ENCODE measurements around the gene B3GNT9.

B3GNT9 gene

DNA sequence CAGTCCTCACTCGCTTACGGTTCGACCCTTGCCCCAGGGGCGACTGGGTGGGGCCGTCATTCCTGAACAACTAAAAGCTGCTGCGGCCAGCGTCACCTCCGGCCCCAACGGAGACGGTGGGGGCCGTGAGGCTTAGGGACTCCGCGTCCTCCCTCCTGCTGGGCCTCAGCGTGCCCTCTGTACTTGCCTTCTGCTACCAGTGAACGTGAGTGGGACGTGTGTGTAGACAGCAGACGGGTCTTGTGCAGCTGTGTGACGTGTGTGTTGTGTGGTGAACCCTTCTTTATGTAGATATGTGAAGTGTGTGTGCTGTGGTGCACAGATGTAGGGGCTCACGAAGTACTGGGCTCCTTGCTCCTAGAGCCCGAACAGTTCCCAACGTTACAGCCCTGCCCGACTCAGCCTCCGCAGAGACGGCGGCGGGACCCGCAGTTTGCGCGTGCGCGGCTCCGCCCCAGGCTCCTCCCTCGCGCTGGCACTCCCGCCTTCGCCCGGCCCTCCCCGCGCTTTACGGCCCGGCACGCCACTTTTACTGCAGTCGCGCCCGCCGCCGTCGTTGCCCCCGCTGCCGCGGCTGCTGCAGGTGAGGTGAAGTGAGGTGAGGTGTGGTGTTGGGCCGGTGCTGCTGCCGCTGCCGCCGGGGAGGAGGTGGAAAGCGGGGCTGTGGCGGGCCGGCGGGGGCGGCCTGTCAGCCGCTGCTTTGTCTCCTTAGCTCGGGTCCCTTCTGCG is 41.2 kb downstream of the B3GNT9 start, which contains the start of gene PHAF1:
PHAF1 (plus strand) TSS at position 535 of the 729 bp plus-strand sequence. CDS start 235 bp downstream, outside the sequence.
- TF ChIP-seq GATA3 (IDR thresholded peaks at IDR 0.05; ENCODE audit: low read depth, low read length) (no peak), GATA2 (IDR thresholded peaks at IDR 0.05; ENCODE audit: low read depth, low read length) (no peak)

DNA sequence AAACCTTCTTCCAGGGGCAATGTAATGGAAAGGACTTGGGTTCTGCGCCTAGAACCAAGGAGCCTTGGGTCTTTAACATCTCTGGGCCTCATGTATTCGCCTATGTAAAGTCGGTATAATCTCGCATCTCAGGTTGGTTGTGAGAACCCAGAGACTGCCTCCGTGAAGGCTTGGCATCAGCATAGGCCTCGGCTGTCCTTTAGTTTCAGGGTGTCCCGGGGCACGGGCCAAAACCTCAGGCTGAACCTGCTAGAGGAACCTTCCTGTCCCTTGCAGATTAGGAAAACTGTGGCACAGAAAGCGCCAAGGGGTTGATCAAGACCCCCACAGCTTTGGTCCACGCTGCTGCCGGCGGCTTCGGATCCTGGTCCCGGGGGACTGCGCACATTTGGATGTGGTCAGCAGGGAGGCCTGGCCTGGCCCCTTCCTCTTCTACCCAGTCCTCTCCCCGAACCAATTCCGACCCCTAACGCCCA is 41.8 kb downstream of the B3GNT9 start:
- TF ChIP-seq GATA2 (IDR thresholded peaks at IDR 0.05; ENCODE audit: low read depth, low read length) = no peak
- TF ChIP-seq GATA3 (IDR thresholded peaks at IDR 0.05; ENCODE audit: low read depth, low read length) = no peak

DNA sequence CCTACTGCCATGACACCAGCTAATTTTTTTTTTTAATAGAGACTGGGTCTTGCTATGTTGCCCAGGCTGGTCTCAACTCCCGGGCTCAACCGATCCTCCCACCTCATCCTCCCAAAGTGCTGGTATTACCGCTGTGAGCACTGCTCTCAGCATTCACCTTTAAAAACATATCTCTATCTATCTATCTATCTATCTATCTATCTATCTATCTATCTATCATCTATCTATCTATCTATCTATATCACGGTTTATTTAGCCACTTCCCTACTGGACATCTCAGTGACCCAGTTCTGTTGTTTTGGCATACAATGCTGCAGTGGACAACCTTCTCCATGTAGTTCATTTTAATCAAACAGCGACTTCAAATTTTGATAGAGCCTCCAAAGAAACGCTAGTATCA is 42.3 kb downstream of the B3GNT9 start:
- no peak for TF ChIP-seq GATA2 (IDR thresholded peaks at IDR 0.05; ENCODE audit: low read depth, low read length)
- TF ChIP-seq GATA3 (IDR thresholded peaks at IDR 0.05; ENCODE audit: low read depth, low read length) = no peak

DNA sequence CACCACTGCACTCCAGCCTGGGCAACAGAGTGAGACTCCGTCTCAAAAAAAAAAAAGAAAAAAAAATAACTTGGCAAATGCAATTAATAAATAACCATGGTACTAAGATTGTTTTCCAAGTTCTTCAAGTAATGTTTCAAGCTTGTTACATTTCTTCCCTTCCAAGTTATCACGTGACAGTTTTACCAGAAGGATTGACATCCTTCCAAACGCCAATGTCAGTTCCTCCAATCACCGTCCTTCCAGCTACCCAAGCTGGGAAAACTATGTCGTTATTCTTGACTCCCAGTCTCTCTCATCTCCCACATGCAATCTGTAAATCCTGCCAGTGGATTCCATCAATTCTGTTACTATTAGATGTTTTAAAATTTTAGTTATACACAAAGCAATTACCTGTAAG is 44.9 kb downstream of the B3GNT9 start:
- no peak for TF ChIP-seq GATA2 (IDR thresholded peaks at IDR 0.05; ENCODE audit: low read depth, low read length)
- TF ChIP-seq GATA3 (IDR thresholded peaks at IDR 0.05; ENCODE audit: low read depth, low read length) = no peak

DNA sequence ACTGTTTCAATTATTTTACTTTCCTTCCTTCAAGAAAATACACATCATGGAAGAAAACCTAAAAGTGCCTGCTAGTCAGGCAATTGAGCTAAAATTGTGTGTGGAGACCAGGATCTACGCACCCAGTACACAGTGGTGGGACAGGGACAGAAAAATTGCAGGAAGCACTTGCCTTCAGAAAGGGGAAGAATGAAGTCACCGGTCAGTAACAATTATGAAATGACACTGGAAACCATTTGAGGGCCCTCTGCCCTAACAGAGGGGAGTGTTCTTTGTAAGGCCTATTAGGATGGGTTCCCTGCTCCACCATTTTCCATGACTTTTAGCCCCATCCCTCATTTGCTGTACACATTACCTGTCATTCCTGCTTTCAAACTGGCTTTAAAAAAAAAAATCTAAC is 45.6 kb downstream of the B3GNT9 start:
- no peak for TF ChIP-seq GATA2 (IDR thresholded peaks at IDR 0.05; ENCODE audit: low read depth, low read length)
- TF ChIP-seq GATA3 (IDR thresholded peaks at IDR 0.05; ENCODE audit: low read depth, low read length) = no peak

DNA sequence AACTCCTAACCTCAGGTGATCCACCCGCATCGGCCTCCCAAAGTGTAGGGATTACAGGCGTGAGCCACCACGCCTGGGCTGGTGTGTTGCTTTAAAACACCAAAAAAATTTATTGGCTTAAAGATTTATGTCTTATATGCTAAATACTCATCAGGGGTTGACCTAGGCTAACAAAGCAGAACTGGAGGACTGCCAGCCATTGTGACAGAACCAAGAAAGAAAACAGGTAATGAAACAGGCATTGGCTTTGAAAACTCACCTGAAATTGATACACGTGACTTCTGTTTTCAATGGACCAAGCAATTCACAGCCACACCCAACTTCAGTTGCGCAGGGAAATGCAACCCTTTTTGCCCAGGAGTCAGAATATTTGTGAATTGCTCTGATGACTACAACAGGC is 46.0 kb downstream of the B3GNT9 start:
- TF ChIP-seq GATA3 (IDR thresholded peaks at IDR 0.05; ENCODE audit: low read depth, low read length) = no peak
- TF ChIP-seq GATA2 (IDR thresholded peaks at IDR 0.05; ENCODE audit: low read depth, low read length) = no peak

DNA sequence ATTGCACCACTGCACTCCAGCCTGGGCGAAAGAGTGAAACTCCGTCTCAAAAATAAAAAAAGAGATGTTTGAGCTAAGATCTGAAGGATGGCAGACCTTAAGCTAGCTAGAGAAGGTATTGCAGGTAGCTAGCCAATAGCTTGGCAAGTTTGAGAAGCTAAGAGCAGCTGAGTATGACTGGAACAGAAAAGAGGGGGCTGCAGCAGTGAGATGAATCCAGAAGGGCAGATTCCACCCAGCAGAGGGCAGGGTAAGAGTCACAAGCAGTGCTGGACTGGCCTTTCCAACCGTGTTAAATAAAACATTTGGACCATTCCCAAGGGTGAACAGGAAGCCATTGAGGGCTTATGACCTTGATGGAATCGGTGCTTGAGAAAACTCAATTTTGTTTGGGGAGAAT is 46.7 kb downstream of the B3GNT9 start:
- no peak for TF ChIP-seq GATA3 (IDR thresholded peaks at IDR 0.05; ENCODE audit: low read depth, low read length)

DNA sequence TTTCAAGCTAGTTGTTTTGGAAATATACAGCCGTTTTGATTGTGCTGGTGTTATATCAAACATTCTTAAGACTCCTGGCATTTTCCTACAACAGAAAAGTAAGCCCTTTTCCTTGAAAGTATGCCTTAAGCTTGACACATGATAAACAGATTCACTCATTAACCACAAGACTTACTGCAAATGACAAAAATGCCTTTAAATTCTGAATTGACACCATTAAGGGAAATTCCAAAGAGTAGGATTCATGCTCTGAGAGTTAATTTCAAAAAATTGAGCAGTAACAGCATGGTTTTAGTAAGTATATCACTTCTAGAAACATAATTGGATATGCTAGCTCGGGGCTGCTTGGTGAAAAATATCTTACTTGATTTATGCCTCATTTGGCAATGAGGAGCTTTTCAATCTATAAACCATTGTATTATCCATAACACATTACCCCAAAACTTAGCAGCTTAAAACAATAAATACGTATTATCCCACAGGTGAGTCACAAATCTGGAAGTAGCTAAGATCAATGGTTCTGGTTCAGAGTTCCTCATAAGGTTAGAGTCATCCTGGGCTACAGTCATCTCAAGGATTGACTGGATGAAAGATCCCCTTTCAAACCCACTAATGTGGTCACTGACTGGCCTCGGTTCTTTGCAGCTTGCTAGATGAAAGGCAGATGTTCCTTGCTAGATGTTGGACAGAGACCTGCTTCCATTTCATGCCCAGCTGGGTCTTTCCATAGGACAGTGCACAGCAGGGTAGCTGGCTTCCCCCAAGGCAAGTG is 49.3 kb downstream of the B3GNT9 start:
- TF ChIP-seq GATA3 (IDR thresholded peaks at IDR 0.05; ENCODE audit: low read depth, low read length) (no peak), GATA2 (IDR thresholded peaks at IDR 0.05; ENCODE audit: low read depth, low read length) (no peak)

DNA sequence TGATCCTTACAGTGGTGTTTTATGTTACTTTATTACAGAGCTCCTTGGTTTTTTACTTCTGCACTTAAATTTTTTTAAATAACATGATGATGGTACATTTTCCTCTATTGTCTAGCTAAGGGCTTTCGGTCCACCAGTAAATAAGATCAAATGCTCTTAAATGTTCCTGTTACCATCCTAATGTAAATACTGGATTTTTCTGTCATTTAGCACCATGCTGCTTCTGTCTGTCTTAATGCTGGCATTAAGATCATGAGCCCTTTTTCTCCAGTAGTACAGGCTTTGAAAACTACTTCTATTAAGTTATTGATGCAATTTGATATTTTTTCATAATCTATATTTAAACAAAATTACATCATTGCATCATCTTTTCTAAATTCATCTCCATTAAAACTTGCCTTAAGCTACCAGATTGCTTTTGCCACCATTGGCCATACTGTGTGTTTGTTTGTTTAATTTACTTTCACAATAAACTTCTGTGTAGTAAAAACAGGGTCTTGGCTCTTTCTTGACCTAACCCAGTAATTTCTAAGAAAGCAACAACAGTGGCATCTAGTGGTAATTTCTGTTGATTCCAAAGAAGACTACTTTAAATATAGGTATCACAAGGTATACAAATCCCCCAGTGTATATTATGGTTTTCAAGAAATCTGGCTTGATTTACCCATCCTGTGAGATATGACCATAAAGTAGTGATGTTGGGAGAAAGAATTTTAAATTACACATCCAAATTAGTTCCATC is 50.1 kb downstream of the B3GNT9 start:
- TF ChIP-seq GATA3 (IDR thresholded peaks at IDR 0.05; ENCODE audit: low read depth, low read length) (no peak), GATA2 (IDR thresholded peaks at IDR 0.05; ENCODE audit: low read depth, low read length) (no peak)

DNA sequence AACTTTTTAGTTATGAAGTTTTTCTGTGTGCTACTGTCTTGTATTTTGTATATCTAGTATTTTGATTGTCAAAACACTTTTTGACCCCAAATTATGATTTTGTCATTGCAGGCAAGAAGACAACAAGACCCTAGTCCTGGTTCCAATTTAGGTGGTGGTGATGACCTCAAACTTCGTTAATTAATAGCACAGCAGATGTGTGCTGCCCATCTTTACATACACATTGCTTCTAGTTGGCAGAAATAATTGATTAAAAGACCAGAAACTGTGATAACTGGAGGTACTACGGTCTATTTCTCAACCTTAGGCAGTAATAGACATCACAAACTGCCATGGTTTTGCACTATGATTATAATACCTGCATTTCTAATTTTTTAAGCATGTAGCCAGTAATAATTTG is 52.2 kb downstream of the B3GNT9 start:
- TF ChIP-seq GATA3 (IDR thresholded peaks at IDR 0.05; ENCODE audit: low read depth, low read length) (no peak), GATA2 (IDR thresholded peaks at IDR 0.05; ENCODE audit: low read depth, low read length) (no peak)

All from SH-SY5Y (cell line).